ENCODE results near the gene MYBPC3. TPM values are rescaled to one million over a fixed set of nuclear protein-coding genes. Genes with fewer than 3 reads are reported as not detected.

MYBPC3 gene
- total RNA-seq = under 1 TPM in 2 of 4 donors, not detected in 2; 0.06 to 0.17 TPM

- Histone ChIP-seq H3K36me3 (peaks cover 0 to 36% (median 0%) of the 10 kb centered on the region in 4 donors), H3K9me3 (no peaks in the 10 kb centered on the region), H3K4me1 (peaks cover 7 to 18% (median 14%) of the 10 kb centered on the region in 4 donors), H3K27ac (replicated peaks in 1 of 4) (no peak within 1 kb of the TSS), H3K4me3 (no peak within 1 kb of the TSS), H3K27me3 (no peaks in the 10 kb centered on the region)
- DNase-seq (ENCODE audit: extremely low spot score) = no peak
- 80% methylated on average over 5 of the region's 5 CpGs for WGBS
- intact Hi-C loops (cut with DNase I) = loop anchor here (10.0 kb wide), 2 partner anchors 78 to 468 kb away; partner anchors contain the start of gene MADD
- TF ChIP-seq POLR2AphosphoS5 (IDR thresholded peaks at IDR 0.05) (no peak), POLR2A (IDR thresholded peaks at IDR 0.05; ENCODE audit: low read depth) (no peak), EP300 (IDR thresholded peaks at IDR 0.05) (no peak), CTCF (IDR thresholded peaks at IDR 0.05) (no peak)
Measured at GRCh38 chr11:47352556-47352955, at the start of gene MYBPC3. MYBPC3 (minus strand) TSS chr11:47352702; CDS start chr11:47352647, 55 bp downstream.

- peaks cover 10 to 21% (median 19%) of the 10 kb centered on the region in 4 donors for H3K4me1 ChIP-seq
- no peak for DNase-seq (ENCODE audit: extremely low spot score)
- no peaks in the 10 kb centered on the region for H3K9me3 ChIP-seq
- H3K36me3 ChIP-seq = no peaks in the 10 kb centered on the region
- peak overlapping the region; percentile 58 to 70 (median 62) for H3K4me3 ChIP-seq
- intact Hi-C loops (cut with DNase I) = no loop called here
- 32% methylated on average over 8 of the region's 8 CpGs for WGBS
- no peak for TF ChIP-seq POLR2AphosphoS5 (IDR thresholded peaks at IDR 0.05)
- TF ChIP-seq EP300 (IDR thresholded peaks at IDR 0.05) = no peak
- TF ChIP-seq POLR2A (IDR thresholded peaks at IDR 0.05; ENCODE audit: low read depth) = no peak
- no peak for TF ChIP-seq CTCF (IDR thresholded peaks at IDR 0.05)
- H3K27me3 ChIP-seq = no peaks in the 10 kb centered on the region
- peak overlapping the region; percentile 65 to 79 (median 77) for H3K27ac ChIP-seq (replicated peaks in 1 of 4)
Measured at GRCh38 chr11:47400768-47401279, 48.3 kb upstream of the MYBPC3 start.

- TF ChIP-seq CTCF (IDR thresholded peaks at IDR 0.05) = no peak
- TF ChIP-seq EP300 (IDR thresholded peaks at IDR 0.05) = no peak
- peak; percentile 17 to 63 for TF ChIP-seq POLR2AphosphoS5 (IDR thresholded peaks at IDR 0.05)
- no peak for TF ChIP-seq POLR2A (IDR thresholded peaks at IDR 0.05; ENCODE audit: low read depth)
- H3K4me3 ChIP-seq = peak overlapping the region; percentile 58 to 70 (median 62)
- no peaks in the 10 kb centered on the region for H3K9me3 ChIP-seq
- H3K4me1 ChIP-seq = peaks cover 13 to 28% (median 24%) of the 10 kb centered on the region in 4 donors
- WGBS = 23% methylated on average over 10 of the region's 47 CpGs
- DNase-seq (ENCODE audit: extremely low spot score) = no peak
- H3K36me3 ChIP-seq = no peaks in the 10 kb centered on the region
- peak overlapping the region; percentile 65 to 79 (median 77) for H3K27ac ChIP-seq (replicated peaks in 1 of 4)
- no peaks in the 10 kb centered on the region for H3K27me3 ChIP-seq
- intact Hi-C loops (cut with DNase I) = no loop called here
Measured at GRCh38 chr11:47399860-47400767, 47.6 kb upstream of the MYBPC3 start.

GRCh38 chr11:47398551-47398950, 46.0 kb upstream of the MYBPC3 start:
- WGBS = 100% methylated on average over 1 of the region's 1 CpG
- DNase-seq (ENCODE audit: extremely low spot score) = no peak
- no peak overlapping the region for H3K4me3 ChIP-seq
- H3K9me3 ChIP-seq = no peaks in the 10 kb centered on the region
- H3K4me1 ChIP-seq = peaks cover 21 to 40% (median 31%) of the 10 kb centered on the region in 4 donors
- no peaks in the 10 kb centered on the region for H3K27me3 ChIP-seq
- TF ChIP-seq EP300 (IDR thresholded peaks at IDR 0.05) = no peak
- TF ChIP-seq CTCF (IDR thresholded peaks at IDR 0.05) = no peak
- TF ChIP-seq POLR2A (IDR thresholded peaks at IDR 0.05; ENCODE audit: low read depth) = no peak
- TF ChIP-seq POLR2AphosphoS5 (IDR thresholded peaks at IDR 0.05) = no peak
- no peaks in the 10 kb centered on the region for H3K36me3 ChIP-seq
- H3K27ac ChIP-seq (replicated peaks in 1 of 4) = no peak overlapping the region
- intact Hi-C loops (cut with DNase I) = no loop called here
